Mucosa of rectum (tissue), 2 donors: ENCODE results near the gene ZEB2.

ENCODE experiments used
- H3K27ac ChIP-seq, 2 donors: one replicate each; pipeline ENCODE4 v1.7.0; 2013; ENCODE audit warnings: inconsistent platforms in 2 of 2, low read depth in 2 of 2, low read length in 2 of 2
- H3K27me3 ChIP-seq, 2 donors: one replicate each; pipeline ENCODE4 v1.7.0; 2013; ENCODE audit warnings: low read length in 2 of 2; ENCODE audit not compliant: control insufficient read depth in 2 of 2, insufficient read depth in 2 of 2
- H3K36me3 ChIP-seq, 2 donors: one replicate each; pipeline ENCODE4 v1.7.0; 2013; ENCODE audit warnings: low read length in 2 of 2; ENCODE audit not compliant: control insufficient read depth in 2 of 2, insufficient read depth in 2 of 2
- H3K4me1 ChIP-seq, 2 donors: one replicate each; pipeline ENCODE4 v1.7.0; 2013; ENCODE audit warnings: low read length in 2 of 2, mild to moderate bottlenecking in 1 of 2; ENCODE audit not compliant: control insufficient read depth in 2 of 2, insufficient read depth in 2 of 2
- H3K4me3 ChIP-seq, 2 donors: one replicate each; pipeline ENCODE4 v1.7.0; 2013; ENCODE audit warnings: low read length in 2 of 2
- H3K9ac ChIP-seq, 2 donors: one replicate each; pipeline ENCODE4 v1.7.0; 2013; ENCODE audit warnings: low read length in 2 of 2, low read depth in 1 of 2, mild to moderate bottlenecking in 1 of 2
- H3K9me3 ChIP-seq, 2 donors: one replicate each; pipeline ENCODE4 v1.7.0; 2013; ENCODE audit warnings: low read length in 2 of 2; ENCODE audit not compliant: control insufficient read depth in 2 of 2
- donor health status: healthy.
- donor health status: Normal muscosa, but diverticular disease.

Gene ZEB2

GRCh38 chr2:144464730-144465129 lies 55.2 kb downstream of the ZEB2 start:
- Histone ChIP-seq H3K9ac (no peak overlapping the region), H3K4me1 (peaks cover 3 to 8% of the 10 kb centered on the region in 2 donors), H3K27ac (no peak overlapping the region)

GRCh38 chr2:144463266-144463665 lies 56.7 kb downstream of the ZEB2 start:
- H3K27me3 ChIP-seq = peaks cover 3 to 23% of the 10 kb centered on the region in 2 donors
- H3K9ac ChIP-seq = no peak overlapping the region
- no peak overlapping the region for H3K4me3 ChIP-seq
- no peaks in the 10 kb centered on the region for H3K36me3 ChIP-seq
- H3K27ac ChIP-seq = no peak overlapping the region
- H3K9me3 ChIP-seq = no peaks in the 10 kb centered on the region
- peaks cover 3 to 8% of the 10 kb centered on the region in 2 donors for H3K4me1 ChIP-seq

More at GRCh38 chr2:144464730-144465129, 55.2 kb downstream of the ZEB2 start:
- peaks cover 5 to 31% of the 10 kb centered on the region in 2 donors for H3K27me3 ChIP-seq
- no peaks in the 10 kb centered on the region for H3K36me3 ChIP-seq
- H3K9me3 ChIP-seq = no peaks in the 10 kb centered on the region
- H3K4me3 ChIP-seq = no peak overlapping the region

- Histone ChIP-seq H3K27ac (no peak overlapping the region), H3K36me3 (no peaks in the 10 kb centered on the region), H3K9me3 (no peaks in the 10 kb centered on the region), H3K27me3 (peaks cover 5 to 21% of the 10 kb centered on the region in 2 donors), H3K9ac (no peak overlapping the region), H3K4me1 (peaks cover 3 to 8% of the 10 kb centered on the region in 2 donors), H3K4me3 (no peak overlapping the region)
Measured at GRCh38 chr2:144462266-144462665, 57.7 kb downstream of the ZEB2 start.

GRCh38 chr2:144461308-144461766 lies 58.6 kb downstream of the ZEB2 start:
- Histone ChIP-seq H3K27me3 (peaks cover 10 to 22% of the 10 kb centered on the region in 2 donors), H3K9ac (no peak overlapping the region), H3K27ac (no peak overlapping the region), H3K36me3 (no peaks in the 10 kb centered on the region), H3K4me1 (peaks cover 3 to 8% of the 10 kb centered on the region in 2 donors), H3K9me3 (no peaks in the 10 kb centered on the region), H3K4me3 (no peak overlapping the region)

- Histone ChIP-seq H3K9ac (no peak overlapping the region), H3K27me3 (peaks cover 10 to 24% of the 10 kb centered on the region in 2 donors), H3K4me1 (peaks cover 3 to 8% of the 10 kb centered on the region in 2 donors), H3K9me3 (no peaks in the 10 kb centered on the region), H3K27ac (no peak overlapping the region), H3K4me3 (no peak overlapping the region), H3K36me3 (no peaks in the 10 kb centered on the region)
Measured at GRCh38 chr2:144460727-144461307, 59.1 kb downstream of the ZEB2 start.

GRCh38 chr2:144459937-144460336 lies 60.0 kb downstream of the ZEB2 start:
- peaks cover 3 to 8% of the 10 kb centered on the region in 2 donors for H3K4me1 ChIP-seq
- peaks cover 10 to 25% of the 10 kb centered on the region in 2 donors for H3K27me3 ChIP-seq
- H3K9me3 ChIP-seq = no peaks in the 10 kb centered on the region
- H3K4me3 ChIP-seq = no peak overlapping the region
- H3K36me3 ChIP-seq = no peaks in the 10 kb centered on the region
- peak overlapping the region in 1 of 2 donors; percentile 10 for H3K27ac ChIP-seq
- no peak overlapping the region for H3K9ac ChIP-seq

- Histone ChIP-seq H3K4me1 (peaks cover 3 to 14% of the 10 kb centered on the region in 2 donors), H3K4me3 (no peak overlapping the region), H3K27ac (peak overlapping the region; percentile 10 to 27), H3K9me3 (no peaks in the 10 kb centered on the region), H3K36me3 (no peaks in the 10 kb centered on the region), H3K27me3 (peaks cover 10 to 31% of the 10 kb centered on the region in 2 donors), H3K9ac (no peak overlapping the region)
Measured at GRCh38 chr2:144459286-144459685, 60.6 kb downstream of the ZEB2 start.

- Histone ChIP-seq H3K4me1 (peaks cover 3 to 15% of the 10 kb centered on the region in 2 donors), H3K27me3 (peaks cover 10 to 32% of the 10 kb centered on the region in 2 donors), H3K9ac (no peak overlapping the region), H3K4me3 (no peak overlapping the region), H3K27ac (no peak overlapping the region), H3K9me3 (no peaks in the 10 kb centered on the region), H3K36me3 (no peaks in the 10 kb centered on the region)
Measured at GRCh38 chr2:144458541-144458940, 61.4 kb downstream of the ZEB2 start.

- Histone ChIP-seq H3K9me3 (no peaks in the 10 kb centered on the region), H3K9ac (no peak overlapping the region), H3K4me3 (no peak overlapping the region), H3K27ac (no peak overlapping the region), H3K36me3 (no peaks in the 10 kb centered on the region), H3K27me3 (peaks cover 12 to 39% of the 10 kb centered on the region in 2 donors), H3K4me1 (peaks cover 3 to 12% of the 10 kb centered on the region in 2 donors)
Measured at GRCh38 chr2:144456680-144457079, 63.2 kb downstream of the ZEB2 start.

GRCh38 chr2:144455987-144456386 lies 63.9 kb downstream of the ZEB2 start:
- Histone ChIP-seq H3K27ac (peak overlapping the region in 1 of 2 donors; percentile 16), H3K27me3 (peaks cover 12 to 37% of the 10 kb centered on the region in 2 donors), H3K4me3 (no peak overlapping the region), H3K9me3 (no peaks in the 10 kb centered on the region), H3K4me1 (peaks cover under 1 to 6% of the 10 kb centered on the region in 2 donors), H3K9ac (no peak overlapping the region), H3K36me3 (no peaks in the 10 kb centered on the region)
